Measurements from ENCODE around the gene SAMD4B. TPM values are rescaled to one million over a fixed set of nuclear protein-coding genes. Genes with fewer than 3 reads are reported as not detected.

Gene SAMD4B
- total and polyA plus RNA-seq, 2 of the 8 experiments (the other 6 are each of a cell fraction or from before 2014, with no cell fraction given): 137 to 158 TPM

DNA sequence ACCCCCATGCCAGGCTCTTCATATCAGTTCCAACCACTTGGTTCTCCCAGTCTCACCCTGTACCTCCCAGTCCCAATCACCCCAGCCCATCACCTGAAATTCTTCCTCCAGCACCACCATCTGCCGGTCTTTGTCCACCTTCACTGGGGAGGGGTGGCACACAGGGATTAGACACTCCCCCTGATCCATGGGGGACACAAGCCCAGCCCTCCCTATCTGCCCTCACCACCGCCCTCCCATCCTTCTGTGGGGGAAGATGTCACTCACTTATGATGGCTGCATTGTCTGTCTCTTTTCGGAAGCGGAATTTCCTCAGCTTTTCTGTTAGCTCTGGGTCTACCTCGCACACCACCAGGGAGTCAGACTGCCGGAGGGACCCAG, 7.1 kb upstream of the SAMD4B start (continued):
- TF ChIP-seq, protein P1, sequence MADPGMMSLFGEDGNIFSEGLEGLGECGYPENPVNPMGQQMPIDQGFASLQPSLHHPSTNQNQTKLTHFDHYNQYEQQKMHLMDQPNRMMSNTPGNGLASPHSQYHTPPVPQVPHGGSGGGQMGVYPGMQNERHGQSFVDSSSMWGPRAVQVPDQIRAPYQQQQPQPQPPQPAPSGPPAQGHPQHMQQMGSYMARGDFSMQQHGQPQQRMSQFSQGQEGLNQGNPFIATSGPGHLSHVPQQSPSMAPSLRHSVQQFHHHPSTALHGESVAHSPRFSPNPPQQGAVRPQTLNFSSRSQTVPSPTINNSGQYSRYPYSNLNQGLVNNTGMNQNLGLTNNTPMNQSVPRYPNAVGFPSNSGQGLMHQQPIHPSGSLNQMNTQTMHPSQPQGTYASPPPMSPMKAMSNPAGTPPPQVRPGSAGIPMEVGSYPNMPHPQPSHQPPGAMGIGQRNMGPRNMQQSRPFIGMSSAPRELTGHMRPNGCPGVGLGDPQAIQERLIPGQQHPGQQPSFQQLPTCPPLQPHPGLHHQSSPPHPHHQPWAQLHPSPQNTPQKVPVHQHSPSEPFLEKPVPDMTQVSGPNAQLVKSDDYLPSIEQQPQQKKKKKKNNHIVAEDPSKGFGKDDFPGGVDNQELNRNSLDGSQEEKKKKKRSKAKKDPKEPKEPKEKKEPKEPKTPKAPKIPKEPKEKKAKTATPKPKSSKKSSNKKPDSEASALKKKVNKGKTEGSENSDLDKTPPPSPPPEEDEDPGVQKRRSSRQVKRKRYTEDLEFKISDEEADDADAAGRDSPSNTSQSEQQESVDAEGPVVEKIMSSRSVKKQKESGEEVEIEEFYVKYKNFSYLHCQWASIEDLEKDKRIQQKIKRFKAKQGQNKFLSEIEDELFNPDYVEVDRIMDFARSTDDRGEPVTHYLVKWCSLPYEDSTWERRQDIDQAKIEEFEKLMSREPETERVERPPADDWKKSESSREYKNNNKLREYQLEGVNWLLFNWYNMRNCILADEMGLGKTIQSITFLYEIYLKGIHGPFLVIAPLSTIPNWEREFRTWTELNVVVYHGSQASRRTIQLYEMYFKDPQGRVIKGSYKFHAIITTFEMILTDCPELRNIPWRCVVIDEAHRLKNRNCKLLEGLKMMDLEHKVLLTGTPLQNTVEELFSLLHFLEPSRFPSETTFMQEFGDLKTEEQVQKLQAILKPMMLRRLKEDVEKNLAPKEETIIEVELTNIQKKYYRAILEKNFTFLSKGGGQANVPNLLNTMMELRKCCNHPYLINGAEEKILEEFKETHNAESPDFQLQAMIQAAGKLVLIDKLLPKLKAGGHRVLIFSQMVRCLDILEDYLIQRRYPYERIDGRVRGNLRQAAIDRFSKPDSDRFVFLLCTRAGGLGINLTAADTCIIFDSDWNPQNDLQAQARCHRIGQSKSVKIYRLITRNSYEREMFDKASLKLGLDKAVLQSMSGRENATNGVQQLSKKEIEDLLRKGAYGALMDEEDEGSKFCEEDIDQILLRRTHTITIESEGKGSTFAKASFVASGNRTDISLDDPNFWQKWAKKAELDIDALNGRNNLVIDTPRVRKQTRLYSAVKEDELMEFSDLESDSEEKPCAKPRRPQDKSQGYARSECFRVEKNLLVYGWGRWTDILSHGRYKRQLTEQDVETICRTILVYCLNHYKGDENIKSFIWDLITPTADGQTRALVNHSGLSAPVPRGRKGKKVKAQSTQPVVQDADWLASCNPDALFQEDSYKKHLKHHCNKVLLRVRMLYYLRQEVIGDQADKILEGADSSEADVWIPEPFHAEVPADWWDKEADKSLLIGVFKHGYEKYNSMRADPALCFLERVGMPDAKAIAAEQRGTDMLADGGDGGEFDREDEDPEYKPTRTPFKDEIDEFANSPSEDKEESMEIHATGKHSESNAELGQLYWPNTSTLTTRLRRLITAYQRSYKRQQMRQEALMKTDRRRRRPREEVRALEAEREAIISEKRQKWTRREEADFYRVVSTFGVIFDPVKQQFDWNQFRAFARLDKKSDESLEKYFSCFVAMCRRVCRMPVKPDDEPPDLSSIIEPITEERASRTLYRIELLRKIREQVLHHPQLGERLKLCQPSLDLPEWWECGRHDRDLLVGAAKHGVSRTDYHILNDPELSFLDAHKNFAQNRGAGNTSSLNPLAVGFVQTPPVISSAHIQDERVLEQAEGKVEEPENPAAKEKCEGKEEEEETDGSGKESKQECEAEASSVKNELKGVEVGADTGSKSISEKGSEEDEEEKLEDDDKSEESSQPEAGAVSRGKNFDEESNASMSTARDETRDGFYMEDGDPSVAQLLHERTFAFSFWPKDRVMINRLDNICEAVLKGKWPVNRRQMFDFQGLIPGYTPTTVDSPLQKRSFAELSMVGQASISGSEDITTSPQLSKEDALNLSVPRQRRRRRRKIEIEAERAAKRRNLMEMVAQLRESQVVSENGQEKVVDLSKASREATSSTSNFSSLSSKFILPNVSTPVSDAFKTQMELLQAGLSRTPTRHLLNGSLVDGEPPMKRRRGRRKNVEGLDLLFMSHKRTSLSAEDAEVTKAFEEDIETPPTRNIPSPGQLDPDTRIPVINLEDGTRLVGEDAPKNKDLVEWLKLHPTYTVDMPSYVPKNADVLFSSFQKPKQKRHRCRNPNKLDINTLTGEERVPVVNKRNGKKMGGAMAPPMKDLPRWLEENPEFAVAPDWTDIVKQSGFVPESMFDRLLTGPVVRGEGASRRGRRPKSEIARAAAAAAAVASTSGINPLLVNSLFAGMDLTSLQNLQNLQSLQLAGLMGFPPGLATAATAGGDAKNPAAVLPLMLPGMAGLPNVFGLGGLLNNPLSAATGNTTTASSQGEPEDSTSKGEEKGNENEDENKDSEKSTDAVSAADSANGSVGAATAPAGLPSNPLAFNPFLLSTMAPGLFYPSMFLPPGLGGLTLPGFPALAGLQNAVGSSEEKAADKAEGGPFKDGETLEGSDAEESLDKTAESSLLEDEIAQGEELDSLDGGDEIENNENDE (IDR thresholded peaks at IDR 0.05; ENCODE audit: insufficient replicate concordance, low read length): no peak
- no peak for TF ChIP-seq MAFK (IDR thresholded peaks at IDR 0.05; ENCODE audit: low read depth, low read length)
- TF ChIP-seq CHD1 (IDR thresholded peaks at IDR 0.05; ENCODE audit: low read depth, low read length): no peak
- no peak for TF ChIP-seq GABPA (IDR thresholded peaks at IDR 0.05; ENCODE audit: borderline replicate concordance, insufficient read depth, low read length)
- TF ChIP-seq SP2 (IDR thresholded peaks at IDR 0.05; ENCODE audit: low read length): no peak
- no peak for TF ChIP-seq CEBPB (IDR thresholded peaks at IDR 0.05; ENCODE audit: low read depth, low read length)
- no peak for TF ChIP-seq GTF2F1 (IDR thresholded peaks at IDR 0.05; ENCODE audit: borderline replicate concordance, low read depth, low read length)
- no peak for TF ChIP-seq CTBP2 (IDR thresholded peaks at IDR 0.05; ENCODE audit: borderline replicate concordance, insufficient read depth, insufficient read length, low read length)

All from H1 (cell line).